ENCODE data around the gene GRIA3. TPM values are rescaled to one million over a fixed set of nuclear protein-coding genes. Genes with fewer than 3 reads are reported as not detected.
A peak's percentile ranks its signal among the peaks of the same experiment; 100 is the strongest.

Gene GRIA3
- total and polyA plus RNA-seq, 2 experiments from 2014 or later, result 1.9 to 2.9 TPM

- Histone ChIP-seq H2AFZ (no peak overlapping the region), H3K27me3 (no peaks in the 10 kb centered on the region), H4K20me1 (ENCODE audit: insufficient read depth, poor library complexity, severe bottlenecking) (no peaks in the 10 kb centered on the region), H3K4me2 (peak overlapping the region; percentile 78), H3K27ac (no peak overlapping the region), H3K36me3 (replicated peaks; ENCODE audit: insufficient read depth, low read depth) (no peaks in the 10 kb centered on the region), H3K9me3 (ENCODE audit: low read depth) (no peaks in the 10 kb centered on the region), H3K4me1 (ENCODE audit: insufficient read depth) (no peaks in the 10 kb centered on the region), H3K9me2 (replicated peaks; ENCODE audit: insufficient read depth) (no peaks in the 10 kb centered on the region), H3K79me2 (no peaks in the 10 kb centered on the region), H3K4me3 (peak overlapping the region; percentile 14)
- DNase-seq (ENCODE audit: low spot score), result no peak
- WGBS (ENCODE audit: low lambda C conversion rate, missing lambda C conversion rate), result 45% methylated on average over 9 of the region's 9 CpGs
- TF ChIP-seq EZH2phosphoT487 (IDR thresholded peaks at IDR 0.05; ENCODE audit: low read depth, severe bottlenecking, unreplicated experiment), result no peak
- TF ChIP-seq EZH2 (IDR thresholded peaks at IDR 0.05; ENCODE audit: borderline replicate concordance), result no peak
These were observed 1.6 kb downstream of the GRIA3 start for GRCh38 chrX:123185721-123186120.

- H3K79me2 ChIP-seq, result no peaks in the 10 kb centered on the region
- H3K4me2 ChIP-seq, result peak overlapping the region; percentile 78
- no peak overlapping the region for H3K4me3 ChIP-seq
- H2AFZ ChIP-seq, result no peak overlapping the region
- no peaks in the 10 kb centered on the region for H3K36me3 ChIP-seq (replicated peaks; ENCODE audit: insufficient read depth, low read depth)
- H3K4me1 ChIP-seq (ENCODE audit: insufficient read depth), result no peaks in the 10 kb centered on the region
- H3K27ac ChIP-seq, result no peak overlapping the region
- H3K27me3 ChIP-seq, result no peaks in the 10 kb centered on the region
- no peaks in the 10 kb centered on the region for H3K9me3 ChIP-seq (ENCODE audit: low read depth)
- H3K9me2 ChIP-seq (replicated peaks; ENCODE audit: insufficient read depth), result no peaks in the 10 kb centered on the region
- DNase-seq (ENCODE audit: low spot score), result no peak
- no peaks in the 10 kb centered on the region for H4K20me1 ChIP-seq (ENCODE audit: insufficient read depth, poor library complexity, severe bottlenecking)
- no peak for TF ChIP-seq CTCF (IDR thresholded peaks at IDR 0.05; ENCODE audit: poor library complexity)
- no peak for TF ChIP-seq EZH2phosphoT487 (IDR thresholded peaks at IDR 0.05; ENCODE audit: low read depth, severe bottlenecking, unreplicated experiment)
- no peak for TF ChIP-seq EZH2 (IDR thresholded peaks at IDR 0.05; ENCODE audit: borderline replicate concordance)
- 81% methylated on average over 3 of the region's 3 CpGs for WGBS (ENCODE audit: low lambda C conversion rate, missing lambda C conversion rate)
These were observed 2.7 kb downstream of the GRIA3 start for GRCh38 chrX:123186801-123187200.

- Histone ChIP-seq H3K27ac (no peak overlapping the region), H2AFZ (no peak overlapping the region), H4K20me1 (ENCODE audit: insufficient read depth, poor library complexity, severe bottlenecking) (no peaks in the 10 kb centered on the region), H3K79me2 (no peaks in the 10 kb centered on the region), H3K36me3 (replicated peaks; ENCODE audit: insufficient read depth, low read depth) (no peaks in the 10 kb centered on the region), H3K9me3 (ENCODE audit: low read depth) (no peaks in the 10 kb centered on the region), H3K9me2 (replicated peaks; ENCODE audit: insufficient read depth) (no peaks in the 10 kb centered on the region), H3K4me3 (no peak overlapping the region), H3K4me2 (no peak overlapping the region), H3K4me1 (ENCODE audit: insufficient read depth) (no peaks in the 10 kb centered on the region), H3K27me3 (no peaks in the 10 kb centered on the region)
- WGBS (ENCODE audit: low lambda C conversion rate, missing lambda C conversion rate), result 75% methylated on average over 3 of the region's 3 CpGs
- TF ChIP-seq EZH2phosphoT487 (IDR thresholded peaks at IDR 0.05; ENCODE audit: low read depth, severe bottlenecking, unreplicated experiment) (no peak), CTCF (IDR thresholded peaks at IDR 0.05; ENCODE audit: poor library complexity) (no peak), EZH2 (IDR thresholded peaks at IDR 0.05; ENCODE audit: borderline replicate concordance) (no peak)
- no peak for DNase-seq (ENCODE audit: low spot score)
These were observed 4.0 kb downstream of the GRIA3 start for GRCh38 chrX:123188081-123188480.

- WGBS (ENCODE audit: low lambda C conversion rate, missing lambda C conversion rate), result 75% methylated on average over 8 of the region's 8 CpGs
- DNase-seq (ENCODE audit: low spot score), result no peak
- Histone ChIP-seq H3K79me2 (no peaks in the 10 kb centered on the region), H3K9me2 (replicated peaks; ENCODE audit: insufficient read depth) (no peaks in the 10 kb centered on the region), H3K27me3 (no peaks in the 10 kb centered on the region), H4K20me1 (ENCODE audit: insufficient read depth, poor library complexity, severe bottlenecking) (no peaks in the 10 kb centered on the region), H3K4me3 (no peak overlapping the region), H3K4me2 (no peak overlapping the region), H3K9me3 (ENCODE audit: low read depth) (no peaks in the 10 kb centered on the region), H2AFZ (no peak overlapping the region), H3K4me1 (ENCODE audit: insufficient read depth) (no peaks in the 10 kb centered on the region), H3K27ac (no peak overlapping the region), H3K36me3 (replicated peaks; ENCODE audit: insufficient read depth, low read depth) (no peaks in the 10 kb centered on the region)
- TF ChIP-seq EZH2 (IDR thresholded peaks at IDR 0.05; ENCODE audit: borderline replicate concordance), result no peak
- TF ChIP-seq CTCF (IDR thresholded peaks at IDR 0.05; ENCODE audit: poor library complexity), result no peak
- TF ChIP-seq EZH2phosphoT487 (IDR thresholded peaks at IDR 0.05; ENCODE audit: low read depth, severe bottlenecking, unreplicated experiment), result no peak
These were observed 5.3 kb downstream of the GRIA3 start for GRCh38 chrX:123189338-123189737.
